HG03565 (cell line): ENCODE results near the gene ATP6V0B.

Experiments
- ATAC-seq: cut with Tn5 transposase; IDR thresholded peaks from one replicate; pipeline ENCODE4 v1.9.1; 2021; ENCODE audit warnings: mild to moderate bottlenecking, moderate library complexity; ENCODE audit not compliant: unreplicated experiment

The ATP6V0B gene

DNA sequence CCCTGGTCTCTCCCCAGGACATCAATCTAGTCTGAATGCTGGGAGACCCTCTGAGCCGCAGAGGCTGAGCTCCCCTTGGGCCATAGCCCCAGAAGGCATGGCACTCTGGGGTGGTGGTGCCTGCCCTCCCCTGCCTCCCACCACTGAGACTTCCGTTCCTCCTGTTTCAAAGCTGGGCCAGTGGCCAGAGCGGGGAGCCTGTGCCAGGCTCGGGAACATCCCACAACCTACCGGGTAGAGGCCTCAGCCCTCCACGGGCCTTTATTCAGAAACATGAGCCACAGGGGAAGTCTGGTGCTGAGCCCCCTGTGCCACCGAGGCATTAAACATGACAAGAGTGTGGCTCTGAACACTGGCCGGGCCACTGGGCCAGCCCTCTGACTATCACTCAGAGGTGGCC, 24.7 kb downstream of the ATP6V0B start:
- no peak for ATAC-seq

DNA sequence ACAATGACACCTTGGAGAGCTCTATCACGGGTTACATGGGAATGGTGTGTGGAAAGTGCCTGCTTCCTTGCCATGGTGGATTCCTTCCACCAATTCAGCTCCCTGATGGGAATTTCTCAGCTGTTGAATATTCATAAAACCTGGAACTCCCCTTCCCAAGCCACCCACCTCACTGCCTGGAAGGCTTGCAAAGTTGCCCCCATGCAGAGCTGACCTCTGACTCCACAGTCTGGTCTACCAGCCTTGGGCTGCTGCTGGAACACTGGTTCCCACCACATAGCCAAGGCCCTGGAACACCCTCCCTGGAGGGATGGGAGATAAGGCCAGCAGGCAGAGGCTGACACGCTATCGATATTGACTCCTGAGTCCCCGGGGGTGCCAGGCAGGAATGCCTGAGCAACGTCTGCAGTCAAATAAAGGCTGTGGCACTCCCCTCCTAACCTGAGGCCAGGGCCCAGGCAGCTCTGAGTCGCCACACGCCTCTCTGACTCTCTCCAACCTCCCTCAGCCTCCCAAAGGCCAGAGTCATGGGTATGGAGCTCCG, 25.4 kb downstream of the ATP6V0B start:
- no peak for ATAC-seq

- ATAC-seq = no peak
These were observed 27.4 kb downstream of the ATP6V0B start for GRCh38 chr1:44002165-44002564.

- no peak for ATAC-seq
These were observed 27.9 kb downstream of the ATP6V0B start for GRCh38 chr1:44002606-44003157.

GRCh38 chr1:44008259-44008658, 33.5 kb downstream of the ATP6V0B start:
- no peak for ATAC-seq

- no peak for ATAC-seq
These were observed 36.2 kb downstream of the ATP6V0B start for GRCh38 chr1:44010935-44011471.

- no peak for ATAC-seq
These were observed 37.6 kb downstream of the ATP6V0B start for GRCh38 chr1:44012404-44012803.

DNA sequence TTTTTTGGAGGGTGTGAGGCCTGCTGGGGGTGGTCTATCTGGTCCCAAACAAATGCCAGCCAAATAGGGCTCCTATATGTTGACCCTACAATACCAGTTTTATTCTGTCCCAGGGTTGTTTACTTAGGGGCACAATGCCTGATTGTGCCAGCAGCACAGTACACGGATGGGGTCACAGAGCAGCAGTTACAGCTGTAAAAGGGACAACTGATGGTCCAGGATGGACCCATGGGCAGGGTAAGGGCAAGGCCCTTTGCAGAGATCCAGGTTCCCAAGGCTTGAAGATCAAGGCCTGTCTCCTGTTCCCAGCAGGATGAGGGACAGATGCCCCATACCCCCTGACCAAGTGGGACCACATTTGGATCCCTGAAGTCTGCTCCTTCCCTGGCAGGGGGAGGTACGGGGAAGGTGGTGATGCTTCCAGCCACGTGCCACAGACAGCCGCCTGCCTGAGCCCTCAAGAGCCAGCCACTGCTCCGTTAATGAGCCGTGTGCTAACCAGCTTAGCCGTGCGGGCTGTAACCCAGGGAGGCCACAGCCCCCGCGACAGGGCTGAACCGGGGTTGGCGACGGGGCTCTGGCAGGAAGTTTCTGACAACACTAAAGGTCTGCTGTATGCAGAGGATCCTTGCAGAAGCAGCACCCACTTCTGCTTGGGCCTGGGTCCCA, 38.3 kb downstream of the ATP6V0B start:
- ATAC-seq = no peak

GRCh38 chr1:44013949-44014348, 39.2 kb downstream of the ATP6V0B start:
- ATAC-seq = no peak

GRCh38 chr1:44014365-44015104, 39.8 kb downstream of the ATP6V0B start:
- no peak for ATAC-seq

DNA sequence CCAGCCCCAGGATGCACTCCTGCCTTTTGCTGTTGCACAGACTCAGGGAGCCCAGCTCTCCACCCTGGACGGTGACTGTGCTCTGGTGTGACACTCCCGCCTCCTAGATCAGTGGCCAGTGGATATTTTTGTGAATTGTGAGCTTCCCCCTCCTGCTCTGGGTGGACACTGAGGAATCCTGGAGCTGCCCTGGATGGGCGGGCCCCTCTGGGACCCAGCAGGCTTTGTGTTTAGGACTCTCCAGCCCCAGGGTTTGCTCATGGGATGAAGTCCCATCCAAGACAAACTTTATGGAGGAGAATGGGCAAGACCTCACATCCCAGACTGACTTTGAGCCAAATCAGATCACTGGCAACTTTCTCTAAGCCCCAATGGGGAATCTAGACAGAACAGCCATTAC, 40.4 kb downstream of the ATP6V0B start:
- no peak for ATAC-seq

- ATAC-seq = no peak
These were observed 41.5 kb downstream of the ATP6V0B start for GRCh38 chr1:44016041-44016889.

DNA sequence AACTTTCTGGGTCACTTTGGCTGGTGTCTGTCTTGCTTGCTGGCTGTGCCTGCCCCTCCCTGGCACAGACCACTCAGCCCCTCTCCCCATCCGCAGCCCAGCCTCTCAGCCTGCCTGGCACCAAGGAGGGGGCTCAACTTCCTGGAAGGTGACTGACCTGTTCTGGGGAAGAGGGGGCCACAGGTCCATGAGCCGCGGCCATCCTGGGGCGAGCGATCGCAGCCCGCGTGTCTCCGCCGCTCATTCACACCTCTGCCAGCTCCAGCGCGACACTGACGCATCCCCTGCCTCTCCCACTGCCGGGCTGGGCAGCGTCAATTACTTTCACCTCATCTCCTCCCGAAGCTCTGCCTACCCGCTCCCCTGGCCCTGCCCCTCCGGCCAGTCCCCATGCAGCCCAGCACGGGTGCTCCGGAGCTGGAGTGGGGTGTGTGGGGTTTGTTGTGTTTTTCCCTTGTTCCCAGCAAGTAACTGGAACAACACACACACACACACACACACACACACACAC, 42.2 kb downstream of the ATP6V0B start:
- ATAC-seq = no peak

GRCh38 chr1:44019466-44019948, 44.7 kb downstream of the ATP6V0B start:
- no peak for ATAC-seq

DNA sequence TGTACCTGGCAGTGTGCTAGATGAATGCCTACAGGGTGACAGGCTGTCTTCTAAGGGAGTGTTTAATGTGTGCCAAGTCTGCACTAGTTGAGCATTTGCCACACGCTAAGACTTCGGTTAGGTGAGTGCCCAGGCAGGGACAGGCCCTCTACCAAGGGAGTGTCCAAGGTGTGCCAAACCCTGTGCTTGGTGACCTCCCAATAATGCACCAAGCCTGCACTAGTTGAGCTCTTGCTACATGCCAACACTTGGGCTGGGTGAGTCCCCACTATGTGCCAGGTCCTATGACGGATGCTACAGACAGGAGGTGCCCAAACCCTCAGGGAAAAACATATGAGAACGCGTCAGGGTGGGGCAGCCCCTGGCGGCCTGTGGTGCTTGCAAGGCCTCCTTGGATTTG, 45.7 kb downstream of the ATP6V0B start:
- ATAC-seq = no peak

- no peak for ATAC-seq
These were observed 46.4 kb downstream of the ATP6V0B start for GRCh38 chr1:44021156-44021555.

- ATAC-seq = no peak
These were observed 47.0 kb downstream of the ATP6V0B start for GRCh38 chr1:44021581-44022321.

DNA sequence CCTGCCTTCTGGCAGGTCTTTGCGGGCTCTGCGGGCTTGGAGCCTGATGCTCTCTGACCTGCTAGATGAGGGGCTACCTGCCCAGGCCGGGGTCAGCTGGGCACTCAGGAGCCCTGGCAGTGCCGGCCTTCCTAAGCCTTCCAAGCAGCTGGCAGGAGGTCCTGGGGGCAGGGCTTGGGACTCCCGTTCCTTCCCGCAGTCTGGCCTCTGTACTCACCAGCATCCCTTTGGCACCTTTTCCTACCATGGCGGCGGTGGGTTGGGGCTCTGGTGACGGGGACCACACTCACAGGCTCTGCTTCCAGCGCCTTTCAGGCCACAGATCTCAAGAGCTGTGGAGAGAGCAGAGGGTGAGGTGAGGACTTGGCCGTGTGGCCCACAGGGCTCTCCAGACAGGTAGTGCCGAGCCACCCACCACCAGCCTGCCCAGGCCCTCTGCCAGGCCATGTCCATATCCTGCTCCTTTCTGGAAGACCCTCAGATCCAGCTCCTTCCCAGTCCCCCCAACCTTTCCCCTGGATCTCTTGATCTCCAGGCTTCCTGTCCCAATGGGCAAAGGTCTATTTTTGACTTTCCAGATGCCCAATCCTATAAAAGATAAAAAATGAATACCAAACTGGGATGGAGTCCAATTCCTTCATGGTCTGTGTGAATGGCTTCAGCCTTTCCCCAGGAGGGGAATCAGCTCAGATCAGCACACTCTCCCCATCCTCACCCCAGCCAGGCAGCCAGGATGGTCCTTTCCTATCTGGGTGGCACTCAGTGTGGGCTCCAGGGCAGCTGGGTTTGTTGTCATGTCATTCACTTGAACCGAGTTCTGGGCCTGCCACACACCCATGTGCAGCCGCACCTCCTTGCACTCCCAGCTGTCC, 49.5 kb downstream of the ATP6V0B start:
- ATAC-seq = no peak
